Glutamatergic neuron (in vitro differentiated cells): Measurements from ENCODE around the gene CUL4B. TPM values are rescaled to one million over a fixed set of nuclear protein-coding genes. Genes with fewer than 3 reads are reported as not detected.

Experiments used
- DNase-seq: peaks from one replicate; pipeline ENCODE4 v3.0.0; 2022
- H3K27ac Mint-ChIP-seq: one replicate; pipeline ENCODE4 v1.8.0; 2020; ENCODE audit warnings: mild to moderate bottlenecking, mixed read lengths, inconsistent platforms; ENCODE audit not compliant: unreplicated experiment
- H3K27me3 Mint-ChIP-seq: one replicate; pipeline ENCODE4 v1.8.0; 2020; ENCODE audit warnings: mild to moderate bottlenecking, moderate library complexity, mixed read lengths, inconsistent platforms; ENCODE audit not compliant: unreplicated experiment
- H3K36me3 Mint-ChIP-seq: one replicate; pipeline ENCODE4 v1.8.0; 2020; ENCODE audit warnings: mild to moderate bottlenecking, mixed read lengths, inconsistent platforms; ENCODE audit not compliant: unreplicated experiment
- H3K4me1 Mint-ChIP-seq: one replicate; pipeline ENCODE4 v1.8.0; 2020; ENCODE audit warnings: mild to moderate bottlenecking, low read depth, mixed read lengths, inconsistent platforms; ENCODE audit not compliant: unreplicated experiment
- H3K4me3 Mint-ChIP-seq: one replicate; pipeline ENCODE4 v1.8.0; 2020; ENCODE audit warnings: mild to moderate bottlenecking, mixed read lengths, inconsistent platforms; ENCODE audit not compliant: unreplicated experiment
- H3K9me3 Mint-ChIP-seq: one replicate; pipeline ENCODE4 v1.8.0; 2020; ENCODE audit warnings: mild to moderate bottlenecking, moderate library complexity, mixed read lengths, inconsistent platforms; ENCODE audit not compliant: unreplicated experiment
- CTCF ChIP-seq: fragments of 200-600 bp; sonication (generic); IDR thresholded peaks from one replicate; pipeline ENCODE4 v1.5.0; 2021; ENCODE audit not compliant: partially characterized antibody, unreplicated experiment
- long read RNA-seq: library from polyadenylated mRNA; unstranded; transcript quantifications from one replicate; pipeline ENCODE4 v2.0.0, GENCODE V29; 2020; ENCODE audit not compliant: unreplicated experiment
- total RNA-seq: library from RNA; stranded (reverse); fragmentation: NEBNext Ultra II Directional; extraction: Animal tissue kit (Norgen Biotek cat#: 25700); gene quantifications from one replicate; pipeline ENCODE4 v1.2.1, GENCODE V29; 2021; ENCODE audit not compliant: unreplicated experiment

The CUL4B gene
- 33.0 TPM for total RNA-seq
- long read RNA-seq, partial matches to known transcripts: 1 of 2 reads
- long read RNA-seq, other reads (novel, unspliced or antisense): 1 of 2 reads

- peak; percentile 85 for DNase-seq
- Mint-ChIP-seq H3K36me3 (no peaks in the 10 kb centered on the region), H3K4me1 (peaks cover 3% of the 10 kb centered on the region), H3K27ac (peak within 1 kb of the TSS; percentile 96), H3K27me3 (no peaks in the 10 kb centered on the region), H3K4me3 (peak within 1 kb of the TSS; percentile 94), H3K9me3 (no peaks in the 10 kb centered on the region)
- TF ChIP-seq CTCF: no peak
These were observed at the start of gene CUL4B for GRCh38 chrX:120560842-120561633. Gene CUL4B (minus strand): TSS chrX:120560962. CDS start chrX:120560638, 324 bp downstream.

GRCh38 chrX:120604361-120604782, 43.6 kb upstream of the CUL4B start:
- Mint-ChIP-seq H3K36me3 (no peaks in the 10 kb centered on the region), H3K27ac (peak overlapping the region; percentile 98), H3K27me3 (peaks cover 5% of the 10 kb centered on the region), H3K4me1 (no peaks in the 10 kb centered on the region), H3K9me3 (no peaks in the 10 kb centered on the region), H3K4me3 (peak overlapping the region; percentile 95)
- TF ChIP-seq CTCF: no peak
- DNase-seq: peak; percentile 13

- no peaks in the 10 kb centered on the region for H3K9me3 Mint-ChIP-seq
- peak; percentile 71 for DNase-seq
- no peaks in the 10 kb centered on the region for H3K36me3 Mint-ChIP-seq
- H3K4me3 Mint-ChIP-seq: peak within 1 kb of the TSS; percentile 95
- peaks cover 5% of the 10 kb centered on the region for H3K27me3 Mint-ChIP-seq
- H3K27ac Mint-ChIP-seq: peak within 1 kb of the TSS; percentile 98
- TF ChIP-seq CTCF: no peak
- H3K4me1 Mint-ChIP-seq: no peaks in the 10 kb centered on the region
These were observed 43.1 kb upstream of the CUL4B start, which contains the start of gene MCTS1 for GRCh38 chrX:120603707-120604360. Gene MCTS1 (plus strand): TSS chrX:120604101. CDS start chrX:120604237, 136 bp downstream.

- H3K27me3 Mint-ChIP-seq: no peaks in the 10 kb centered on the region
- DNase-seq: no peak
- no peaks in the 10 kb centered on the region for H3K4me1 Mint-ChIP-seq
- H3K9me3 Mint-ChIP-seq: peaks cover 1% of the 10 kb centered on the region
- H3K36me3 Mint-ChIP-seq: no peaks in the 10 kb centered on the region
- H3K4me3 Mint-ChIP-seq: no peak overlapping the region
- no peak for TF ChIP-seq CTCF
- H3K27ac Mint-ChIP-seq: no peak overlapping the region
These were observed 24.9 kb upstream of the CUL4B start for GRCh38 chrX:120585702-120586101.
